GM10266 (cell line): ENCODE measurements around the gene BLOC1S3.
A peak's percentile ranks its signal among the peaks of the same experiment; 100 is the strongest.

Source experiments
- DNase-seq: peaks from one replicate; pipeline ENCODE4 v3.0.0; 2012; ENCODE audit errors: extremely low spot score
- CTCF ChIP-seq: IDR thresholded peaks from 2 replicates; pipeline ENCODE4 v1.5.1; 2012; ENCODE audit warnings: mild to moderate bottlenecking, low read depth; ENCODE audit not compliant: control insufficient read depth, insufficient read depth; ENCODE audit errors: missing control alignments

Gene BLOC1S3

GRCh38 chr19:45178262-45179071, at the start of gene BLOC1S3:
TSS of gene BLOC1S3 (plus strand) at chr19:45178784. CDS start at chr19:45179297, 513 bp downstream.
- DNase-seq, result peak; percentile 97

GRCh38 chr19:45128806-45129205, 49.8 kb upstream of the BLOC1S3 start:
- no peak for DNase-seq
- TF ChIP-seq CTCF, result no peak

More at GRCh38 chr19:45178262-45179071, at the start of gene BLOC1S3:
- peak; percentile 40 for TF ChIP-seq CTCF

- DNase-seq, result no peak
These were observed 48.3 kb upstream of the BLOC1S3 start for GRCh38 chr19:45130236-45130635.

GRCh38 chr19:45130888-45131615, 47.5 kb upstream of the BLOC1S3 start:
- TF ChIP-seq CTCF, result peak; percentile 53
- DNase-seq, result no peak

More at GRCh38 chr19:45130236-45130635, 48.3 kb upstream of the BLOC1S3 start:
- no peak for TF ChIP-seq CTCF

GRCh38 chr19:45133661-45134060, 44.9 kb upstream of the BLOC1S3 start:
- TF ChIP-seq CTCF, result no peak
- DNase-seq, result no peak

- no peak for DNase-seq
- TF ChIP-seq CTCF, result no peak
These were observed 43.3 kb upstream of the BLOC1S3 start for GRCh38 chr19:45135176-45135885.
